ENCODE data around the gene CCNY. TPM values are rescaled to one million over a fixed set of nuclear protein-coding genes. Genes with fewer than 3 reads are reported as not detected.
A peak's percentile ranks its signal among the peaks of the same experiment; 100 is the strongest.

The CCNY gene
- total RNA-seq, 1 donor from 2014 or later, result 85.9 TPM

DNA sequence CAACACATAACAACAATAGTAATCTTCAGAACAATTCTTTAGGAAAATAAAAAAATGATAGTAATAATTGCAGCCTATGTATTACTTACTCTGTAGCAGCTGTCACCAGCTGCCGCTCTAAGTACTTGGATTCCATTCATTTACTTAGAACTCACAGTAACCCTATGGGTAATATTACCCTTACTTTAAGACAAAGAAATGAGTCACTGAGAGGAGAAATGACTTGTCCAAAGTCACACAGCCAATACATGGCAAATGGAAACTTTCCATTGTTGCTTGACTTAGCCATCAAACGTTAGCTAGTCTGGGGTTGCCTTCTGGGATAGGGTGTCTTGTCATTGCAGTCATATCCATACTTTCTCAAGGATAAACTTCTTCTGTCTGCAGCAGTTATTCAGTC, 3.6 kb downstream of the CCNY start:
- DNase-seq (ENCODE audit: low read depth), result peak; percentile 13
- no peak overlapping the region for H3K4me2 ChIP-seq (ENCODE audit: low read length)
- no peaks in the 10 kb centered on the region for H3K9me3 ChIP-seq (ENCODE audit: insufficient read depth, low read depth, low read length)
- TF ChIP-seq EZH2 (IDR thresholded peaks at IDR 0.05; ENCODE audit: insufficient read depth, low read length), result no peak
- TF ChIP-seq, protein P1, sequence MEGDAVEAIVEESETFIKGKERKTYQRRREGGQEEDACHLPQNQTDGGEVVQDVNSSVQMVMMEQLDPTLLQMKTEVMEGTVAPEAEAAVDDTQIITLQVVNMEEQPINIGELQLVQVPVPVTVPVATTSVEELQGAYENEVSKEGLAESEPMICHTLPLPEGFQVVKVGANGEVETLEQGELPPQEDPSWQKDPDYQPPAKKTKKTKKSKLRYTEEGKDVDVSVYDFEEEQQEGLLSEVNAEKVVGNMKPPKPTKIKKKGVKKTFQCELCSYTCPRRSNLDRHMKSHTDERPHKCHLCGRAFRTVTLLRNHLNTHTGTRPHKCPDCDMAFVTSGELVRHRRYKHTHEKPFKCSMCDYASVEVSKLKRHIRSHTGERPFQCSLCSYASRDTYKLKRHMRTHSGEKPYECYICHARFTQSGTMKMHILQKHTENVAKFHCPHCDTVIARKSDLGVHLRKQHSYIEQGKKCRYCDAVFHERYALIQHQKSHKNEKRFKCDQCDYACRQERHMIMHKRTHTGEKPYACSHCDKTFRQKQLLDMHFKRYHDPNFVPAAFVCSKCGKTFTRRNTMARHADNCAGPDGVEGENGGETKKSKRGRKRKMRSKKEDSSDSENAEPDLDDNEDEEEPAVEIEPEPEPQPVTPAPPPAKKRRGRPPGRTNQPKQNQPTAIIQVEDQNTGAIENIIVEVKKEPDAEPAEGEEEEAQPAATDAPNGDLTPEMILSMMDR (IDR thresholded peaks at IDR 0.05; ENCODE audit: insufficient read depth, low read depth, low read length), result no peak
- Mint-ChIP-seq H3K36me3 (ENCODE audit: low read depth, unreplicated experiment) (no peaks in the 10 kb centered on the region), H3K4me3 (ENCODE audit: unreplicated experiment) (peak overlapping the region; percentile 95), H3K27ac (ENCODE audit: unreplicated experiment) (no peak overlapping the region), H3K27me3 (ENCODE audit: low read depth, unreplicated experiment) (no peaks in the 10 kb centered on the region), H3K9me3 (ENCODE audit: unreplicated experiment) (no peaks in the 10 kb centered on the region), H3K4me1 (ENCODE audit: low read depth, unreplicated experiment) (peaks cover 37% of the 10 kb centered on the region)
- H3K79me2 ChIP-seq (ENCODE audit: insufficient read depth, low read length), result peaks cover 93% of the 10 kb centered on the region
- H3K4me1 ChIP-seq (ENCODE audit: insufficient read depth, low read length), result peaks cover 5% of the 10 kb centered on the region
- H3K4me3 ChIP-seq (ENCODE audit: insufficient read depth, low read depth, low read length), result no peak overlapping the region
- H3K36me3 ChIP-seq (ENCODE audit: insufficient read depth, low read length), result no peaks in the 10 kb centered on the region
- no peak overlapping the region for H3K9ac ChIP-seq (ENCODE audit: low read length)
- no peak overlapping the region for H2AFZ ChIP-seq (ENCODE audit: low read depth, low read length)
- H3K27ac ChIP-seq (ENCODE audit: low read depth, low read length), result no peak overlapping the region
- FAIRE-seq, result no peak
- H4K20me1 ChIP-seq (ENCODE audit: insufficient read depth, low read length), result peaks cover 72% of the 10 kb centered on the region
- no peaks in the 10 kb centered on the region for H3K27me3 ChIP-seq (ENCODE audit: insufficient read depth, low read length)

DNA sequence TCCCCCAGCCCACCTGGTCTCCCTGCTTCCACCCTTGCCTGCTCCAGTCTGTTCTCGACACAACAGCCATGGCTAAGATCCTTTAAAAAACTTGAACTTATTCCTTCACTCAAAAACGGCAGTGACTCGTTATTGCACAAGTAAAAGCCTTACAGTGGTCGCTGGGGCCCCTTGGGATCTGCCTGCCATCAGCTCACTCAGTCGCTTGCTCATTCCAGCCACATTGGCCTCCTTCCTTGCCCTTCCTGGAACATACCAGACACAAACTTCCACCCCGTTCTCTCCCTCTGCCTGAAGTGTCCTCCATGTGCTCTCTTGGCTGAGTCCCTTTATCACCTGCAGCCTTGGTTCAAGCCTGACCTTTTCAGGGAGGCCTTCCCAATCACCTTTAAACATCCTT, 4.7 kb downstream of the CCNY start:
- H3K4me1 Mint-ChIP-seq (ENCODE audit: low read depth, unreplicated experiment), result peaks cover 36% of the 10 kb centered on the region
- Histone ChIP-seq H3K4me1 (ENCODE audit: insufficient read depth, low read length) (no peaks in the 10 kb centered on the region), H2AFZ (ENCODE audit: low read depth, low read length) (no peak overlapping the region), H3K4me2 (ENCODE audit: low read length) (peak overlapping the region; percentile 32), H3K79me2 (ENCODE audit: insufficient read depth, low read length) (peaks cover 93% of the 10 kb centered on the region), H3K27me3 (ENCODE audit: insufficient read depth, low read length) (no peaks in the 10 kb centered on the region), H3K27ac (ENCODE audit: low read depth, low read length) (no peak overlapping the region), H3K4me3 (ENCODE audit: insufficient read depth, low read depth, low read length) (no peak overlapping the region), H3K36me3 (ENCODE audit: insufficient read depth, low read length) (no peaks in the 10 kb centered on the region), H3K9me3 (ENCODE audit: insufficient read depth, low read depth, low read length) (no peaks in the 10 kb centered on the region), H3K9ac (ENCODE audit: low read length) (no peak overlapping the region), H4K20me1 (ENCODE audit: insufficient read depth, low read length) (peaks cover 78% of the 10 kb centered on the region)
- TF ChIP-seq, protein P1 (IDR thresholded peaks at IDR 0.05; ENCODE audit: insufficient read depth, low read depth, low read length), result no peak
- no peak for TF ChIP-seq EZH2 (IDR thresholded peaks at IDR 0.05; ENCODE audit: insufficient read depth, low read length)
- H3K27ac Mint-ChIP-seq (ENCODE audit: unreplicated experiment), result no peak overlapping the region
- no peak for DNase-seq (ENCODE audit: low read depth)
- H3K9me3 Mint-ChIP-seq (ENCODE audit: unreplicated experiment), result no peaks in the 10 kb centered on the region
- H3K36me3 Mint-ChIP-seq (ENCODE audit: low read depth, unreplicated experiment), result no peaks in the 10 kb centered on the region
- no peaks in the 10 kb centered on the region for H3K27me3 Mint-ChIP-seq (ENCODE audit: low read depth, unreplicated experiment)
- no peak overlapping the region for H3K4me3 Mint-ChIP-seq (ENCODE audit: unreplicated experiment)
- no peak for FAIRE-seq

DNA sequence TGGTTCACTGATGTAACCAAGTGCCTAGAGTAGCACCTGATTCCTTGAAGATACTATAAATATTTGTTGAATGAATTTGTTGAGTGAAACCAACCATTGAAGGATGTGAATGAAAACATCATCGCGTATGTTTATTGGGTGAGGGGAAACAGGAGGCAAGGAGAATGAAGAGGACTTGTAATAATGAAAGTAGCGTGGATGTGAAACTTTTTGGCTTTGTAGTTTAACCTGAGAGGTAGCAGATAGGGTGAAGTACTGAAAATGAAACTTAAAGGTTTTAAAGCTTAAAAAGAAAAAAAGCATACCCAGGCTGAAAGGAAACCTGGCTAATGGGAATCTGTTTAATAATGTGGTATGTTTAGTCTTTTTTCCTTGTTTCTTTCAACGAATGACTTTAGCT, 5.2 kb downstream of the CCNY start:
- H3K4me1 ChIP-seq (ENCODE audit: insufficient read depth, low read length), result no peaks in the 10 kb centered on the region
- no peaks in the 10 kb centered on the region for H3K9me3 Mint-ChIP-seq (ENCODE audit: unreplicated experiment)
- FAIRE-seq (no peak), DNase-seq (ENCODE audit: low read depth) (no peak)
- H3K4me3 Mint-ChIP-seq (ENCODE audit: unreplicated experiment), result no peak overlapping the region
- H3K27ac Mint-ChIP-seq (ENCODE audit: unreplicated experiment), result no peak overlapping the region
- H3K9me3 ChIP-seq (ENCODE audit: insufficient read depth, low read depth, low read length), result no peaks in the 10 kb centered on the region
- H3K27me3 Mint-ChIP-seq (ENCODE audit: low read depth, unreplicated experiment), result no peaks in the 10 kb centered on the region
- no peak overlapping the region for H3K9ac ChIP-seq (ENCODE audit: low read length)
- no peak overlapping the region for H3K4me3 ChIP-seq (ENCODE audit: insufficient read depth, low read depth, low read length)
- H2AFZ ChIP-seq (ENCODE audit: low read depth, low read length), result no peak overlapping the region
- H3K79me2 ChIP-seq (ENCODE audit: insufficient read depth, low read length), result peaks cover 96% of the 10 kb centered on the region
- TF ChIP-seq EZH2 (IDR thresholded peaks at IDR 0.05; ENCODE audit: insufficient read depth, low read length), result no peak
- TF ChIP-seq, protein P1 (IDR thresholded peaks at IDR 0.05; ENCODE audit: insufficient read depth, low read depth, low read length), result no peak
- peaks cover 39% of the 10 kb centered on the region for H3K4me1 Mint-ChIP-seq (ENCODE audit: low read depth, unreplicated experiment)
- no peaks in the 10 kb centered on the region for H3K27me3 ChIP-seq (ENCODE audit: insufficient read depth, low read length)
- no peaks in the 10 kb centered on the region for H3K36me3 ChIP-seq (ENCODE audit: insufficient read depth, low read length)
- H3K4me2 ChIP-seq (ENCODE audit: low read length), result no peak overlapping the region
- H3K27ac ChIP-seq (ENCODE audit: low read depth, low read length), result no peak overlapping the region
- H3K36me3 Mint-ChIP-seq (ENCODE audit: low read depth, unreplicated experiment), result no peaks in the 10 kb centered on the region
- H4K20me1 ChIP-seq (ENCODE audit: insufficient read depth, low read length), result peaks cover 83% of the 10 kb centered on the region

Data from astrocyte (in vitro differentiated cells and primary cell).